ENCODE measurements around the gene GLI3.

The GLI3 gene

DNA sequence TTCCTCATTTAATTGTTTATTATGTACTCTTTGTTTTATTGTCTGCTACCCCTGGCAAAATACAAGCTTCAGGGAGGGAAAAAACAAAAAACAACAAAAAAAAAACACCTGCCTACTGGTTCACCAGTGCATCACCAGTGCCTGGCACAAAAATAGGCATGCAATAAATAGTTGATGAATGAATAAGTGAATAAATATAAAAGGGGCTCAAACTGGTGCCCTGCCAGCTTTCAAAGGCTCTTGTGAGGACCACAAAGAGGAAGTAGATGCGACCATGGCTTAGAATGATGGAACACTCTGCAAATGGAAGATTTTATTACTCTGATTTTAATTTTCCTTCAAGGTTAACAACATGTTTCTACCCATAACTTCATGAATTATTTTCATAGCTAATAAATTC is 321.1 kb downstream of the GLI3 start:
- H3K4me1 ChIP-seq (ENCODE audit: control insufficient read depth in 1 of 2, insufficient read depth in 2 of 2, low read length in 2 of 2), result no peaks in the 10 kb centered on the region
- no peaks in the 10 kb centered on the region for H3K27me3 ChIP-seq (ENCODE audit: control insufficient read depth in 1 of 2, insufficient read depth in 2 of 2, low read length in 2 of 2)
- H3K9ac ChIP-seq (ENCODE audit: low read depth in 1 of 2, low read length in 2 of 2), result no peak overlapping the region
- no peak overlapping the region for H3K27ac ChIP-seq (ENCODE audit: low read depth, low read length)
- H3K4me3 ChIP-seq (ENCODE audit: low read depth in 1 of 2, low read length in 2 of 2), result no peak overlapping the region
- no peaks in the 10 kb centered on the region for H3K36me3 ChIP-seq (ENCODE audit: control insufficient read depth in 1 of 2, insufficient read depth in 2 of 2, low read length in 2 of 2)
- H3K9me3 ChIP-seq (ENCODE audit: control insufficient read depth in 1 of 2, low read length in 2 of 2), result no peaks in the 10 kb centered on the region

GRCh38 chr7:41912851-41913567 is 324.0 kb downstream of the GLI3 start:
- Histone ChIP-seq H3K36me3 (ENCODE audit: control insufficient read depth in 1 of 2, insufficient read depth in 2 of 2, low read length in 2 of 2) (no peaks in the 10 kb centered on the region), H3K9me3 (ENCODE audit: control insufficient read depth in 1 of 2, low read length in 2 of 2) (no peaks in the 10 kb centered on the region), H3K4me3 (ENCODE audit: low read depth in 1 of 2, low read length in 2 of 2) (no peak overlapping the region), H3K27ac (ENCODE audit: low read depth, low read length) (no peak overlapping the region), H3K27me3 (ENCODE audit: control insufficient read depth in 1 of 2, insufficient read depth in 2 of 2, low read length in 2 of 2) (no peaks in the 10 kb centered on the region), H3K9ac (ENCODE audit: low read depth in 1 of 2, low read length in 2 of 2) (no peak overlapping the region), H3K4me1 (ENCODE audit: control insufficient read depth in 1 of 2, insufficient read depth in 2 of 2, low read length in 2 of 2) (no peaks in the 10 kb centered on the region)

DNA sequence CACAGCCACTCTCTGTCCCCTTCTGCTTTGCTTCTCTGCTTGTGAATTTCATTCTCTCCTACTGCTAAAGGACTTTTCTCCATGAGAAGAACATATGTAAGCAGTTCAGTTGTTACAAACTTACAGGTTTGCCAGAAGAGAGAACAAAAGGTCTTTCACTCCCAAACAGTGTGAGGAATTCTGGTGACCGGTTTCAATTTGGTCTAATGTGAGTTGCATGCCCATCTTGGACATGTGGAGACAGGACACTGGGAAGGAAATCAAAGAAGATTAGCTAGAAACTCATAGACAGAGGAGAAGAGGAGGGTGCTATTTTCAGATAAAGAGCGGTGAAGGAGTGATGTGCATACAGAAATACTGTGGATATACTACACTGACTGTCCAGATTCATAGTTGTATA is 324.6 kb downstream of the GLI3 start:
- Histone ChIP-seq H3K9ac (ENCODE audit: low read depth in 1 of 2, low read length in 2 of 2) (no peak overlapping the region), H3K27ac (ENCODE audit: low read depth, low read length) (no peak overlapping the region), H3K4me3 (ENCODE audit: low read depth in 1 of 2, low read length in 2 of 2) (no peak overlapping the region)

DNA sequence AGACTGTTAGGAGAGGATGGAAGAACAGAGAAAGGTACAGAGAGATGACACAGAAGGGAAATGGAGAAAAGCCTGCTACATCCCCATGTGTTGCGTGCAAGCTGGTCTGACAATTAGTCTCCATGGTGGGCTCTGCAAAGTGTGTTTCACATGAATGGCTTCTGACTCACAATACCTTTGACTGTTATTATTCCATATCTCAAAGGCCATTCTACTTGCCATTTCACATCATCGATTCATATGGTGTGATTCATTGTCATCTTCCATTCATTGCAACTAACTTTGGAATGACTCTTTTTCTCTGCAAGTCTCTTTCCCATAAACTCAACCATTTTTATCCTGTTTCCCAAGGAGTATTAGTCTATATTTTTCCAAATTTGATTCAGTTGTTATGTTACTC is 325.2 kb downstream of the GLI3 start:
- Histone ChIP-seq H3K4me3 (ENCODE audit: low read depth in 1 of 2, low read length in 2 of 2) (no peak overlapping the region), H3K27ac (ENCODE audit: low read depth, low read length) (no peak overlapping the region), H3K9me3 (ENCODE audit: control insufficient read depth in 1 of 2, low read length in 2 of 2) (no peaks in the 10 kb centered on the region), H3K36me3 (ENCODE audit: control insufficient read depth in 1 of 2, insufficient read depth in 2 of 2, low read length in 2 of 2) (no peaks in the 10 kb centered on the region), H3K4me1 (ENCODE audit: control insufficient read depth in 1 of 2, insufficient read depth in 2 of 2, low read length in 2 of 2) (no peaks in the 10 kb centered on the region), H3K9ac (ENCODE audit: low read depth in 1 of 2, low read length in 2 of 2) (no peak overlapping the region), H3K27me3 (ENCODE audit: control insufficient read depth in 1 of 2, insufficient read depth in 2 of 2, low read length in 2 of 2) (no peaks in the 10 kb centered on the region)

More for the DNA sequence above, 324.6 kb downstream of the GLI3 start:
- Histone ChIP-seq H3K4me1 (ENCODE audit: control insufficient read depth in 1 of 2, insufficient read depth in 2 of 2, low read length in 2 of 2) (no peaks in the 10 kb centered on the region), H3K36me3 (ENCODE audit: control insufficient read depth in 1 of 2, insufficient read depth in 2 of 2, low read length in 2 of 2) (no peaks in the 10 kb centered on the region), H3K27me3 (ENCODE audit: control insufficient read depth in 1 of 2, insufficient read depth in 2 of 2, low read length in 2 of 2) (no peaks in the 10 kb centered on the region), H3K9me3 (ENCODE audit: control insufficient read depth in 1 of 2, low read length in 2 of 2) (no peaks in the 10 kb centered on the region)

Data from duodenal mucosa (tissue), 2 donors.